IPS-15b (cell line): ENCODE measurements around the gene C12orf56.

Experiments used
- H3K27me3 ChIP-seq: one replicate; pipeline ENCODE4 v1.6.1; 2013; ENCODE audit warnings: low read length; ENCODE audit not compliant: control insufficient read depth, insufficient read depth
- H3K36me3 ChIP-seq: one replicate; pipeline ENCODE4 v1.6.1; 2013; ENCODE audit warnings: low read length; ENCODE audit not compliant: control insufficient read depth, insufficient read depth
- H3K4me1 ChIP-seq: one replicate; pipeline ENCODE4 v1.6.1; 2013; ENCODE audit warnings: mild to moderate bottlenecking, low read length; ENCODE audit not compliant: control insufficient read depth, insufficient read depth
- H3K4me3 ChIP-seq: one replicate; pipeline ENCODE4 v1.5.1; 2013; ENCODE audit warnings: low read depth, low read length
- H3K9ac ChIP-seq: one replicate; pipeline ENCODE4 v1.6.1; 2013; ENCODE audit warnings: low read depth, mild to moderate bottlenecking, low read length
- H3K9me3 ChIP-seq: one replicate; pipeline ENCODE4 v1.6.1; 2013; ENCODE audit warnings: mild to moderate bottlenecking, low read length; ENCODE audit not compliant: control insufficient read depth, insufficient read depth

The C12orf56 gene

DNA sequence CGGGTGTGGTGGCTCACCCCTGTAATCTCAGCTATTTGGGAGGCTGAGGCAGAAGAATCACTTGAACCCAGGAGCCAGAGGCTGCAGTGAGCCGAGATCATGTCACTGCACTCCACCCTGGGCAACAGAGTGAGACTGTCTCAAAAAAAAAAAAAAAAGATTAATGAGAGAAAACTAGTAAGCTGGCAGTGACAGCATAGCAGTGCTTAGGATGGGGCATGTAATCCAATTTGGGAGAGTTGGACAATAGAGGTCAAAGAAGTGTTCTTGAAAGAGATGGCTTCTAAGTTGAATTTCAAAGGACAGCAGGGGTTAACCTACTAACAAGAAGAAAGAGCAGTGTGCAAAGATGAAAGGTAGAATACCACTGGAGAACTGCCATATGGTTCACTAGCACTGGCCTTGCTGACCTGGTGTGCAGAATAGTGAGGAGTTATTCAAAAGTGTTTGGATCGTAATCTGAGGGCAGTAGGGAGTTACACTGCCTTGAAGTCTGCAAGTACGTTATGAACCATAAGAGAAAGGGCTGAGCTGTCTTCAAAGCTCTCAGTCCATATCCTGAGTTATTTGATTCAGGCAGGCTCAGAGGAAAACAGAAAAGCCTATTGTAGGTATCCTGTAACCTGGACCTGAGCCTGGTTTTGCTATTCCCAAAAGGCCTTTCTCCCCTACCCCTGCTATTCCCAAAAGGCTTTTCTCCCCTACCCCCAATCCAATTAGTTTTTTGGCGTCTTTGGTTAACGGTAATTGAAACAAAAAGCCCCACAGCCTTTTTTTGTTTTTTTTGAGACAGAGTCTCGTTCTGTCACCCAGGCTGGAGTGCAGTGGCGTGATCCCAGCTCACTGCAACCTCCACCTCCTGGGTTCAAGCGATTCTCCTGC, 17.0 kb upstream of the C12orf56 start:
- H3K36me3 ChIP-seq = peaks cover 6% of the 10 kb centered on the region

DNA sequence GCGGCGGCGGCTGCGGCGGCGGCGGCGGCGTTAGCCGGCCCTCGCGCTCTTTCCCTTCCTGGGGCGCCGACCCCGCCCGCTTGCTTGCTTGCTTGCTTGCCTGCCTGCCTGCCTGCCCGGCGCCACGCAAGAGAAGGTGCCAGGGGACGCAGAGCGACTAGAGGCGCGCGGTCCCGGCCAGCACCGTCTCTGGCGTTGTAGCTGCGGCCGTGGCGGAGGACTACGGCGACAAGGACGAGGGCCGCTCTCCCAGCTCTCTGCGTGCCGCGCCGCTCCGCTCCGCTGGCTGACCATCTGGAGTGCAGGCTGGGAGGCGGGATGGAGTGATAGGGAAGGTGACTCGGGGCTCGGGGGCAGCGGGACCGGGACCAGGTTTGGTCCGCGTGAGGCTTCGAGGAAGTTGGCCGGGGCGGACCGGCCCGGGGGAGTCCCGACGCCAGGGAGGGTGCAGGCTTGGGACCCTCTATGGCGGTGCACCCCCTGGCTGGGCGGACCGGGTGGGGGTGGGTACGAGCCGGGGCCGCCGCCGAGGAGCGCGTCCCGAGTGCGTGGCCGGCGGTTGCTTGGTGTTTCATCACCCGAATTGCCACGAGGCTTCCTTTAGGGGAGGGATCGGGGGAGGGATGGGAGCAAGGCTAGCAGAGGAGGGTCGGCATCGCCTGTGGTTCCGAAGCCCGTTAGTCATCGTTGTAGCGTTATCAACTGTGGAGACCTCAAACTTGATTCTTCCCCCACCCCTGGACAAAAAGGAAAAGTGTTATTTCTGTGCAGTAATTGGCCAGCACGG, 14.1 kb upstream of the C12orf56 start:
- Histone ChIP-seq H3K9ac (peak overlapping the region; percentile 96), H3K9me3 (no peaks in the 10 kb centered on the region), H3K4me1 (peaks cover 11% of the 10 kb centered on the region), H3K36me3 (no peaks in the 10 kb centered on the region), H3K27me3 (no peaks in the 10 kb centered on the region), H3K4me3 (peak overlapping the region; percentile 98)

More for the DNA sequence above, 17.0 kb upstream of the C12orf56 start:
- Histone ChIP-seq H3K4me3 (no peak overlapping the region), H3K9me3 (no peaks in the 10 kb centered on the region), H3K27me3 (no peaks in the 10 kb centered on the region), H3K4me1 (peaks cover 8% of the 10 kb centered on the region), H3K9ac (peak overlapping the region; percentile 37)

DNA sequence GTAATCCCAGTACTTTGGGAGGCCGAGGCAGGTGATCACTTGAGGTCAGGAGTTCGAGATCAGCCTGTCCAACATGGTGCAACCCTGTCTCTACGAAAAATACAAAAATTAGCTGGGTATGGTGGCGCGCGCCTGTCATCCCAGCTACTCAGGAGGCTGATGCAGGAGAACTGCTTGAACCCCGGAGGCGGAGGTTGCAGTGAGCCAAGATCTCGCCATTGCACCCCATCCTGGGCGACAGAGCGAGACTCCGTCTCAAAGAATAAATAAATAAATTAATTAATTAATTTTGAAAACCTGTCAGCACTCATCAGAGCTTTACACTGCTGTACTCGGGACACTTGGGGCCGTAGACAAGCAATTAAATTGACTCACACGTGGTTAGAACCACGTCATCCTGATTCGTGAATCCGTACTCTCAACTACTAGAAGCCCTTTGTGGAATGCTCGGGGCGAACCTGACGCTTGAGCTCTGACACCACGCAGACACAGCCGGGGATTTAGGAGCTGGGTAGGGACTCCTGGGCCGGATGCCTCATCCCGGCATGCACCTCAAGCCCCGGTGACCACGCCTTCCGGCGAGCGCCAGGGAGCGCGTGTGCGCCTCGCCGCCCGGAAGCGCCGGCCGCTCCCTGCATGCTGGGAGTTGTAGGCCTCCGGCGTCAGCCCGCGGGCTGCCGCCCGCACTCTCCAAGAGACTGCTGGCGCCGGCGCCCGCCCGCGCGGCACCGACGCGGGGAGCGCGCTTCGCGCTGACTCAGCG, 13.3 kb upstream of the C12orf56 start, which contains the start of gene XPOT:
Gene XPOT, plus strand, starts transcription at position 686 of the 763 bp plus-strand sequence. CDS start 5,644 bp downstream, outside the sequence.
- peak within 1 kb of the TSS; percentile 96 for H3K9ac ChIP-seq
- H3K4me1 ChIP-seq = peaks cover 10% of the 10 kb centered on the region
- H3K4me3 ChIP-seq = peak within 1 kb of the TSS; percentile 98
- no peaks in the 10 kb centered on the region for H3K27me3 ChIP-seq
- no peaks in the 10 kb centered on the region for H3K9me3 ChIP-seq
- H3K36me3 ChIP-seq = no peaks in the 10 kb centered on the region

DNA sequence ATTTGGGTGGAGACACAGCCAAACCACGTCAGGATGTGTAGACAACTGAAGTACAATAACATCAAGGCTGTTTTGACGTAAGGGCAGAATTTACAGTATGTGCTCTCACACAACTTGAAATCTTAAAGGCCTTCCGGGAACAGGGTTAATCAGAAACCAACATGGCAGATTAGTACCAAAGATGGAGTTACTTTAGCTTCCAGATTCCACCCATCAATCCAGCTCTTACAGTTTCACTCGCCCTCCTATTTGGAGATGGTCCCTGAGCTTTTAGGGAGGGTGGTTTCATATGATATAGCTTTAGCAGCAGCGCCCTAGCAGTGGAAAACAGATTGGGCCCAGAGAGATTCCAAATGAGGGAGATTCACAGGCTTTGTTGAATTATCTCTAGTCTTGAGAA, 11.6 kb upstream of the C12orf56 start:
- no peak overlapping the region for H3K4me3 ChIP-seq

DNA sequence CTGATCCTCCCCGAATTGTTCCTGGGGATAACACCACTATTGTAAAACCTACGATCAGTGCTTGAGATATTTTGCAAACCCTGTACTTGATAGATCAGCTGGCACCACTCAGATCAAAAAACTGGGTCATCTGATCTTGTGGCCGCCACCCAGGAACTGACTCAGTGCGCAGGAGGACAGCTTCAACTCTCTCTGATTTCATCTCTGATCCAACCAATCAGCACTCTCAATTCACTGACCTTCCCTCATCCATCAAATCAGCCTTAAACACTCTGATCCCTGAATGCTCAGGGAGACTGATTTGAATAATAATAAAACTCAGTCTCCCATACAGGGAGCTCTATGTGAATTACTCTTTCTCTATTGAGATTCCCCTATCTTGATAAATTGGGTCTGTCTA, 9.5 kb upstream of the C12orf56 start:
- peaks cover 3% of the 10 kb centered on the region for H3K4me1 ChIP-seq
- no peak overlapping the region for H3K9ac ChIP-seq
- no peaks in the 10 kb centered on the region for H3K27me3 ChIP-seq
- H3K36me3 ChIP-seq = no peaks in the 10 kb centered on the region
- no peak overlapping the region for H3K4me3 ChIP-seq
- no peaks in the 10 kb centered on the region for H3K9me3 ChIP-seq

More for the DNA sequence above, 11.6 kb upstream of the C12orf56 start:
- H3K27me3 ChIP-seq = no peaks in the 10 kb centered on the region
- no peaks in the 10 kb centered on the region for H3K9me3 ChIP-seq
- peaks cover 3% of the 10 kb centered on the region for H3K4me1 ChIP-seq
- no peak overlapping the region for H3K9ac ChIP-seq
- no peaks in the 10 kb centered on the region for H3K36me3 ChIP-seq

DNA sequence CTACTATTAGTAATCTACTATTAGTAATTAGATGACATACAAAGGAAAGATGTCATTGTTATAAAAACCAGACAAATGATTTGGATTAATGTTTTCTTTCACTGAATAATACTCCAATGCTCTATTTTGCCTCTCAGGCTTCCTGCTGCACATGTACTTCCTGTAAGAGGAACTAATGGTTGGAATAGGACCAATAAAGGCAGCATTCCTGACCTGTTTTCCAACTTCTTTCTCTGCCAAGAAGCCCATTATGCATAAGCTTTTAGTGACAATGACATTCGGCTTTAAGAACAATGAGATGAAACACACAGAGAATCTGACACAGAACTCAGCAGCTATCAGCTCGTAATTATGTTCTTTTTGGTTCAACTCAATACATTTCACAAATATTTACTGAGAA, 5.2 kb upstream of the C12orf56 start:
- Histone ChIP-seq H3K36me3 (no peaks in the 10 kb centered on the region), H3K4me3 (no peak overlapping the region), H3K4me1 (peaks cover 3% of the 10 kb centered on the region), H3K9ac (no peak overlapping the region), H3K27me3 (peaks cover 2% of the 10 kb centered on the region), H3K9me3 (no peaks in the 10 kb centered on the region)

DNA sequence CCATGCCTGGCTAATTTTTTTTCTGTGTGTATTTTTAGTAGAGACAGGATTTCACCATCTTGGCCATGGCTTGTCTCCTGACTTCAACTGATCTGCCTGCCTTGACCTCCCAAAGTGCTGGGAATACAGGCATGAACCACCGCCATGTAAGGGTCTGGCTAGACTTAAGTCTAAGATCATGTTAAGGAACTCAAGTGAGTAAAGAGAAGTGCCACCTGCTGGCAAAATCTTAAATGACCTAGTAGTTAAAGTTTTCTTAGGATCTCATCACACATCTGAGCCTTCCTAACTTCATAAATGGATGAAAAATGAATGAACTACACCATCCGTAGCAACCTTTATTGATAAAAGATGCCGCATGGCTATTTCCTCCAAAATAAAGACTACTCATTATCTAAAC, 1.7 kb upstream of the C12orf56 start:
- no peak overlapping the region for H3K9ac ChIP-seq
- no peak overlapping the region for H3K4me3 ChIP-seq
- peaks cover 8% of the 10 kb centered on the region for H3K27me3 ChIP-seq
- H3K4me1 ChIP-seq = no peaks in the 10 kb centered on the region
- no peaks in the 10 kb centered on the region for H3K9me3 ChIP-seq
- H3K36me3 ChIP-seq = no peaks in the 10 kb centered on the region

DNA sequence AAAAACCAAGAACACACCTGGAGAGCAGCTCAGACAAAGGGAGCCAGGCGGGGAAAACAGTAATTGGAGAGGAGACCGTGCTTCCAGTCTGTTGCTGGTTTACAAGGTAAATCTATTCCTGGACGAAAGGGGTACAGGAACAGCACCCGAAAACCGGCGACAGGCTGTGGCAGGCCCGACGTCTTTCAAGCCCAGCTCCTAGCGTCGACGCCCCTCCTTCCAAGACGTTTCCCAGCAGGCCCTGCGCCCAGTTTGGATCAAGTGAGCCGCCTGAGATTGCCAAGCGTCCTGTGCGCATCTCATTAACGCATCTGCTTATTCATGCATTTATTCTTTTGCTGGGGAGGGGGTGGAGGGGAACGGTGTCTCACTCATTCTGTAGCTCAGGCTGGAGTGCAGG, 1.4 kb downstream of the C12orf56 start:
- Histone ChIP-seq H3K4me3 (no peak overlapping the region), H3K9me3 (no peaks in the 10 kb centered on the region), H3K27me3 (peaks cover 8% of the 10 kb centered on the region), H3K36me3 (no peaks in the 10 kb centered on the region), H3K9ac (no peak overlapping the region), H3K4me1 (no peaks in the 10 kb centered on the region)

DNA sequence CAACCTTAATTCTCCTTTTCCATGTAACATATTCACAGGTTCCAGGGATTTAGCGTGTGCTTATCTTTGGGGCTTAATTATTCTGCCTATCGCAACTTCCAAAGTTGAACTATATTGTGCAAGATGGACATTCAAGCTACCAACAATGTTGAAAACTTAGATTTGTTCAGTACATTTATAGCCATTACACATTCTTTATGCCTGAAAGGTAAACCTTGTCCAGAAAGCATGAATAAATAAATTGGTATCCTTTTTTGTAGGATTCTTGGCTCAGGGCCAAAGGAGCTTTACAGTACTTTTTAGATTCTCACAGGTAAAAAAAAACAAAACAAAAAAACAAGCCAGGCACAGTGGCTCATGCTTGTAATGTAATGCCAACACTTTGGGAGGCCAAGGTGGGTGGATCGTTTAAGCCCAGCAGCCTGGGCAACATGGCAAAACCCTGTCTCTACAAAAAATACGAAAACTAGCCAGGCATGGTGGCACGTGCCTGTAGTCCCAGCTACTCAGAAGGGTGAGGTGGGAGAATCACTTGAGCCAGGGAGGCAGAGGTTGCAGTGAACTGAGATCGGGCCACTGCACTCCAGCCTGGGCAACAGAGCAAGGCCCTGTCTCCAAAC, 3.3 kb downstream of the C12orf56 start:
- peaks cover 8% of the 10 kb centered on the region for H3K27me3 ChIP-seq
- no peak overlapping the region for H3K9ac ChIP-seq
- no peaks in the 10 kb centered on the region for H3K9me3 ChIP-seq
- H3K36me3 ChIP-seq = no peaks in the 10 kb centered on the region
- H3K4me3 ChIP-seq = no peak overlapping the region
- no peaks in the 10 kb centered on the region for H3K4me1 ChIP-seq

DNA sequence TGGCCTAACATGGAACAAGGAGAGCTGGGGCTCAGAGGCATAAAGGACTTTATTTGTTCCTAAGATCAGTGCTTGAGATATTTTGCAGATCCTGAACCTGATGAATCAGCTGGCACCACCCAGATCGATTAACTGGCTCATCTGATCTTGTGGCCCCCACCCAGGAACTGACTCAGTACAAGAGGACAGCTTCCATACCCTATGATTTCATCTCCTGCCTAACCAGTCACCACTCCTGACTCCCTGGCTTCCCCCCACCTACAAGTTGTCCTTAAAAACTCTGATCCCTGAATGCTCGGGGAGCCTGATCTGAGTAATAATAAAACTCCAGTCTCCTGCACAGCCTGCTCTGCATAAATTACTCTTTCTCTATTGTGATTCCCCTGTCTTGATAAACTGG, 5.1 kb downstream of the C12orf56 start:
- no peaks in the 10 kb centered on the region for H3K4me1 ChIP-seq
- no peaks in the 10 kb centered on the region for H3K36me3 ChIP-seq
- no peak overlapping the region for H3K9ac ChIP-seq
- no peak overlapping the region for H3K4me3 ChIP-seq
- H3K9me3 ChIP-seq = no peaks in the 10 kb centered on the region
- peaks cover 6% of the 10 kb centered on the region for H3K27me3 ChIP-seq

DNA sequence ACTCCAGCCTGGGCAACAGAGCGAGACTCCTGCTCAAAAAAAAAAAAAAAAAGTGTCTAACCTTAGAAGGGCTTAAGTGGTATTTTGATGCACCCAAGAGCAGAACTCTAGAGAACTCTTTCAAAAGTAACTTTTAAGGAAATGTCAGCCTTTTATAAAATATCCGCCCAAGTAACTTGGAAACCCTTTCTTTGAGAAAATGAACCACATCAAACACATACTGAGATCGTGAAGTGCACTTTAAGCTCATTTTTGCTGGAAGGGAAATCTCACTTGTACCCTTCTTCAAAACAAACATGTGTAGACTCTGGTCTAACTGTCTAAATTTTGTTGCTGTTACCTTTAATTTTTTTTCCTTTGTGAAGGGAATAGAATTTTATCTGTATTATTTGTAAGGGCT, 5.5 kb downstream of the C12orf56 start:
- Histone ChIP-seq H3K36me3 (no peaks in the 10 kb centered on the region), H3K27me3 (peaks cover 5% of the 10 kb centered on the region), H3K9ac (no peak overlapping the region), H3K9me3 (no peaks in the 10 kb centered on the region), H3K4me3 (no peak overlapping the region), H3K4me1 (no peaks in the 10 kb centered on the region)
